Activated CD8-positive, alpha-beta memory T cell treated with anti-CD3 and anti-CD28 coated beads, Interleukin-2, amount 50 U/mL, for 4 hours (primary cell): ENCODE measurements around the gene OR51I1.

ENCODE experiments used
- DNase-seq: peaks from one replicate; pipeline ENCODE4 v3.0.0-alpha.2; 2020

The OR51I1 gene

GRCh38 chr11:5441414-5441813, at the start of gene OR51I1:
Gene OR51I1, minus strand, starts transcription at chr11:5441514. Its CDS starts 0 bp downstream, at chr11:5441514.
- DNase-seq, result no peak

- DNase-seq, result no peak
Observed at GRCh38 chr11:5489576-5490357, 48.5 kb upstream of the OR51I1 start.

GRCh38 chr11:5488798-5489399, 47.6 kb upstream of the OR51I1 start:
- DNase-seq, result no peak

- DNase-seq, result no peak
Observed at GRCh38 chr11:5488385-5488784, 47.1 kb upstream of the OR51I1 start, which contains the start of gene OR52D1. Gene OR52D1, plus strand, starts transcription at chr11:5488685. Its CDS starts 22 bp downstream, at chr11:5488707.

GRCh38 chr11:5486421-5486820, 45.1 kb upstream of the OR51I1 start:
- DNase-seq, result no peak

- no peak for DNase-seq
Observed at GRCh38 chr11:5486003-5486402, 44.7 kb upstream of the OR51I1 start.

- peak; percentile 18 for DNase-seq
Observed at GRCh38 chr11:5476186-5476819, 35.0 kb upstream of the OR51I1 start.

- no peak for DNase-seq
Observed at GRCh38 chr11:5473921-5474320, 32.6 kb upstream of the OR51I1 start.

- DNase-seq, result no peak
Observed at GRCh38 chr11:5467527-5467926, 26.2 kb upstream of the OR51I1 start.

GRCh38 chr11:5460983-5461621, 19.8 kb upstream of the OR51I1 start:
- DNase-seq, result no peak

GRCh38 chr11:5449432-5449831, 8.1 kb upstream of the OR51I1 start:
- no peak for DNase-seq

- no peak for DNase-seq
Observed at GRCh38 chr11:5449023-5449422, 7.7 kb upstream of the OR51I1 start, which contains the start of gene OR51I2. Gene OR51I2, plus strand, starts transcription at chr11:5449323. Its CDS starts 4,166 bp downstream, at chr11:5453489.

- no peak for DNase-seq
Observed at GRCh38 chr11:5443835-5444393, 2.6 kb upstream of the OR51I1 start.

- DNase-seq, result no peak
Observed at GRCh38 chr11:5423131-5423530, 18.2 kb downstream of the OR51I1 start.

GRCh38 chr11:5421811-5422210, 19.5 kb downstream of the OR51I1 start, which contains the start of gene OR51Q1:
Gene OR51Q1, plus strand, starts transcription at chr11:5422111. Its CDS starts 90 bp downstream, at chr11:5422201.
- DNase-seq, result no peak

- DNase-seq, result no peak
Observed at GRCh38 chr11:5420993-5421392, 20.3 kb downstream of the OR51I1 start.

GRCh38 chr11:5405173-5405572, 36.1 kb downstream of the OR51I1 start:
- no peak for DNase-seq

GRCh38 chr11:5398936-5399335, 42.4 kb downstream of the OR51I1 start:
- DNase-seq, result no peak

- no peak for DNase-seq
Observed at GRCh38 chr11:5394091-5394490, 47.2 kb downstream of the OR51I1 start.
